ENCODE data around the gene DPF1.
A peak's percentile ranks its signal among the peaks of the same experiment; 100 is the strongest.
"Not testable (repeated sequence)": the region's sequence is repeated elsewhere in the genome, so short reads cannot be mapped to it uniquely, and the experiment has no call there.

DPF1 gene

GRCh38 chr19:38245826-38246498 lies 21.9 kb upstream of the DPF1 start:
- Mint-ChIP-seq H3K4me3 (no peak overlapping the region), H3K4me1 (peaks cover 21% of the 10 kb centered on the region), H3K27ac (peak overlapping the region; percentile 53), H3K27me3 (ENCODE audit: low read depth, poor library complexity) (peaks cover 25% of the 10 kb centered on the region), H3K9me3 (no peaks in the 10 kb centered on the region), H3K36me3 (ENCODE audit: low read depth) (no peaks in the 10 kb centered on the region)
- TF ChIP-seq, protein P1, sequence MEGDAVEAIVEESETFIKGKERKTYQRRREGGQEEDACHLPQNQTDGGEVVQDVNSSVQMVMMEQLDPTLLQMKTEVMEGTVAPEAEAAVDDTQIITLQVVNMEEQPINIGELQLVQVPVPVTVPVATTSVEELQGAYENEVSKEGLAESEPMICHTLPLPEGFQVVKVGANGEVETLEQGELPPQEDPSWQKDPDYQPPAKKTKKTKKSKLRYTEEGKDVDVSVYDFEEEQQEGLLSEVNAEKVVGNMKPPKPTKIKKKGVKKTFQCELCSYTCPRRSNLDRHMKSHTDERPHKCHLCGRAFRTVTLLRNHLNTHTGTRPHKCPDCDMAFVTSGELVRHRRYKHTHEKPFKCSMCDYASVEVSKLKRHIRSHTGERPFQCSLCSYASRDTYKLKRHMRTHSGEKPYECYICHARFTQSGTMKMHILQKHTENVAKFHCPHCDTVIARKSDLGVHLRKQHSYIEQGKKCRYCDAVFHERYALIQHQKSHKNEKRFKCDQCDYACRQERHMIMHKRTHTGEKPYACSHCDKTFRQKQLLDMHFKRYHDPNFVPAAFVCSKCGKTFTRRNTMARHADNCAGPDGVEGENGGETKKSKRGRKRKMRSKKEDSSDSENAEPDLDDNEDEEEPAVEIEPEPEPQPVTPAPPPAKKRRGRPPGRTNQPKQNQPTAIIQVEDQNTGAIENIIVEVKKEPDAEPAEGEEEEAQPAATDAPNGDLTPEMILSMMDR (IDR thresholded peaks at IDR 0.05): no peak
- no peak for DNase-seq

DNA sequence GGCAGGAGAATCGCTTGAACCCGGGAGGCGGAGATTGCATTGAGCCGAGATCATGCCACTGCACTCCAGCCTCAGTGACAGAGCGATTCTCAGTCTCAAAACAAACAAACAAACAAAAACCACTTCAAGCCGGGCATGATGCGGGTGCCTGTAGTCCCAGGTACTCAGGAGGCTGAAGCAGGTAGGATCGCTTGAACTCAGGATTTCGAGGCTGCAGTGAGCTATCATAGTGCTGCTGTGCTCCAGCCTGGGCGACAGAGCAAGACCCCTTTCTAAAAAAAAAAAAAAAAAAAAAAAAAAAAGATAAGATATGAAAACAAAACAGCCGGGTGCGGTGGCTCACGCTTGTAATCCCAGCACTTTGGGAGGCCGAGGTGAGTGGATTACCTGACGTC lies 19.3 kb upstream of the DPF1 start:
- Mint-ChIP-seq H3K27me3 (ENCODE audit: low read depth, poor library complexity) (peaks cover 25% of the 10 kb centered on the region), H3K36me3 (ENCODE audit: low read depth) (no peaks in the 10 kb centered on the region), H3K4me3 (no peak overlapping the region), H3K4me1 (peaks cover 10% of the 10 kb centered on the region), H3K27ac (no peak overlapping the region), H3K9me3 (no peaks in the 10 kb centered on the region)
- TF ChIP-seq, protein P1 (IDR thresholded peaks at IDR 0.05): no peak
- DNase-seq: no peak

- Mint-ChIP-seq H3K27me3 (ENCODE audit: low read depth, poor library complexity) (peaks cover 16% of the 10 kb centered on the region), H3K4me3 (no peak overlapping the region), H3K36me3 (ENCODE audit: low read depth) (no peaks in the 10 kb centered on the region), H3K9me3 (no peaks in the 10 kb centered on the region), H3K4me1 (peaks cover 11% of the 10 kb centered on the region), H3K27ac (no peak overlapping the region)
- DNase-seq: no peak
- TF ChIP-seq, protein P1 (IDR thresholded peaks at IDR 0.05): no peak
Observed at GRCh38 chr19:38239816-38240215, 15.8 kb upstream of the DPF1 start.

DNA sequence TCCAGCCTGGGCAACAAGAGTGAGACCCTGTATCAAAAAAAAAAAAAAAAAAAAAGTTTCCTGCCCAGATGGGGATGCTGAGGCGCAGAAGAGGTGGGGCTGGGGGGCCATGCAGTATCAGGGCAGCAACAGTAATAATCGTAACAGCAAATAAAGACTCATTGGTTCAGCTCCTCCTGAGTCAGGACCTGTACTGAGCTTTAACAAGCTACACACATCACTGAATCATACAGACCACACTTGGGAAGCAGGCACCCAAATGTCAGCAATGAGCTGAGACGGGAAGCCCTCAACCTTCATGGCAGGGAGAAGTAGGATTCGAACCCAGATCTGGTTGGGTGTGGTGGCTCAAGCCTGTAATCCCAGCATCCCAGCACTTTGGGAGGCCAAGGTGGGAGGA lies 10.6 kb upstream of the DPF1 start:
- Mint-ChIP-seq H3K4me1 (peaks cover 9% of the 10 kb centered on the region), H3K4me3 (no peak overlapping the region), H3K9me3 (no peaks in the 10 kb centered on the region), H3K36me3 (ENCODE audit: low read depth) (no peaks in the 10 kb centered on the region), H3K27ac (no peak overlapping the region), H3K27me3 (ENCODE audit: low read depth, poor library complexity) (peaks cover 38% of the 10 kb centered on the region)
- no peak for DNase-seq
- TF ChIP-seq, protein P1 (IDR thresholded peaks at IDR 0.05): no peak

DNA sequence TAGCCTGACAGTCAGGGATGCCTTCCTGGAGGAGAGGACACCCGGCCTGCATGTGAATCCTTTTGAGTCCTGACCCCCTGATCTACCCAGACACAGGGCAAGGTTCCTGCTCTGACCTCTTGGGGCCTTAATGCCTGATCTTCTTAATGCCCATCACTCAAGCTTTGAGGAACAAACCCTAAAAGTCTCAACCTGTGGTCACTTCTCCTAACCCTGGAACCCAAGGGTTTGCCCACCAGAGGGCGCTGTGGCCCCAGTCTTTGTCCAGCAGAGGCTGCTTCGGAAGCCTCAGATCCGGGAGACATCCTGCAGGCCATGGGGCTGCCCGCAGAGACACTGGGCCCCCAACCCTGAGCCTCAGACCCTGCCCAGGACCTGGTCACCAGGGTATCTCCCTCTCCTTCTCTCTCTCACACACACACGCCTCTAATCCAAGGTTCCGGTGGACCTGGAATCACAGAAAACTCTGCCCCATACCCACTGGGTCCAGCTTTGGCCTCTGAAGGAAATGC lies 9.8 kb upstream of the DPF1 start:
- no peak overlapping the region for H3K27ac Mint-ChIP-seq
- peak; percentile 95 for DNase-seq
- no peak overlapping the region for H3K4me3 Mint-ChIP-seq
- H3K4me1 Mint-ChIP-seq: peaks cover 9% of the 10 kb centered on the region
- H3K9me3 Mint-ChIP-seq: no peaks in the 10 kb centered on the region
- peaks cover 39% of the 10 kb centered on the region for H3K27me3 Mint-ChIP-seq (ENCODE audit: low read depth, poor library complexity)
- TF ChIP-seq, protein P1 (IDR thresholded peaks at IDR 0.05): peak; percentile 84
- no peaks in the 10 kb centered on the region for H3K36me3 Mint-ChIP-seq (ENCODE audit: low read depth)

DNA sequence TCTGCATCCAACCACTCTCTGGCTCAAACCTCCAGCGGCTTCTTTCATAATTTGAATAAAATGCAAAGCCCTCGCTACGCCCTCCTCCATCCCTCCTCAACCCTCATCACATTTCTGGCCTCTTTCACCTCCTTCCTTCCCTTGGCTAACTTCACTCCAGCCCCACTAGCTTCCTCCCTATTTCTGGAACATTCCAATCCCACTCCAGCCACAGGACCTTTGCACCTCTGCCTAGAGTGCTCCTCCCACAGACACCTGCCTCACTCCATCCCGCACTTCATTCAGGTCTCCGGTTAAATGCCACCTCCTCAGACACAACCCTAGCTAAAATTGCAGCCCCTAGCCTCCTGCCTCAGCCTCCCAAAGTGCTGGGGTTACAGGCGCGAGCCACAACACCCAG lies 7.9 kb upstream of the DPF1 start:
- Mint-ChIP-seq H3K27ac (no peak overlapping the region), H3K36me3 (ENCODE audit: low read depth) (no peaks in the 10 kb centered on the region), H3K27me3 (ENCODE audit: low read depth, poor library complexity) (peaks cover 42% of the 10 kb centered on the region), H3K9me3 (no peaks in the 10 kb centered on the region), H3K4me1 (peaks cover 15% of the 10 kb centered on the region), H3K4me3 (no peak overlapping the region)
- no peak for DNase-seq
- TF ChIP-seq, protein P1 (IDR thresholded peaks at IDR 0.05): no peak

- Mint-ChIP-seq H3K4me1 (peaks cover 23% of the 10 kb centered on the region), H3K27me3 (ENCODE audit: low read depth, poor library complexity) (peaks cover 44% of the 10 kb centered on the region)
- H3K36me3 Mint-ChIP-seq (ENCODE audit: low read depth); DNase-seq; H3K4me3 Mint-ChIP-seq; H3K9me3 Mint-ChIP-seq; H3K27ac Mint-ChIP-seq: not testable (repeated sequence)
Observed at GRCh38 chr19:38230506-38231133, 6.6 kb upstream of the DPF1 start.
